ENCODE data around the gene CLRN3.

CLRN3 gene

DNA sequence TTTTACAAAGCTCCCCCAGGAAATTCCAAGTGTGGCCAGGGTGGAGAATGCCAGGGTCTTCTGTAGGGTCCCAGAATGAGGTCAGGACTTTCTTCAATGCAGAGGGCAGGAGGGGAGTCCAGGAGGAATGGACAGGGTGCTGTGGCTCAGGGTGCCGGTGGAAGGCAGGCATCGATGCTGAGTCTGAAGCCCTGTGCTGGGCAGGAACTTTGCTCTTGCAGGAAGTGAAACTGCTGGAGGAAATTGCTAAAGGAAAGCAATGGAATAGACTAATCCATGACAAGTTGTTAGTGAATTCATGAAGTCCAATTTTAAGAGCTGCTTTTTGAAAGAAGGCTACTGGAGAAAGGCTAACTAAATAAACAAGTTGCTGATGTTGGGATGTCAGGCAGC, 29.0 kb upstream of the CLRN3 start:
- H2BK5ac ChIP-seq (ENCODE audit: low read length): no peak overlapping the region
- no peaks in the 10 kb centered on the region for H3K27me3 ChIP-seq (ENCODE audit: insufficient read depth, low read length, poor library complexity)
- H2BK120ac ChIP-seq (ENCODE audit: low read depth, low read length): no peak overlapping the region
- no peak overlapping the region for H3K18ac ChIP-seq (ENCODE audit: low read length)
- no peak overlapping the region for H2AK5ac ChIP-seq (ENCODE audit: low read length)
- no peak overlapping the region for H4K8ac ChIP-seq (ENCODE audit: low read depth, low read length)
- no peaks in the 10 kb centered on the region for H3K79me1 ChIP-seq (ENCODE audit: low read length)
- no peak overlapping the region for H3K4ac ChIP-seq (ENCODE audit: low read depth, low read length)
- no peak overlapping the region for H3K4me3 ChIP-seq (ENCODE audit: low read length)
- H3K79me2 ChIP-seq (ENCODE audit: control insufficient read depth, insufficient read depth, low read length): no peaks in the 10 kb centered on the region
- H3K4me1 ChIP-seq (ENCODE audit: control insufficient read depth, low read depth, low read length): no peaks in the 10 kb centered on the region
- no peak overlapping the region for H3K9ac ChIP-seq (ENCODE audit: low read length)
- WGBS (ENCODE audit: extremely low coverage, insufficient coverage, low lambda C conversion rate): no CpG with 5 or more reads among the region's 2 CpGs
- no peak overlapping the region for H3K23ac ChIP-seq (ENCODE audit: low read length)
- H3K27ac ChIP-seq (ENCODE audit: low read depth, low read length): no peak overlapping the region
- H3K4me2 ChIP-seq (ENCODE audit: low read length): no peak overlapping the region
- H4K5ac ChIP-seq (ENCODE audit: low read length): no peak overlapping the region
- no peak for DNase-seq
- H3K36me3 ChIP-seq (ENCODE audit: control insufficient read depth, insufficient read depth, low read length): no peaks in the 10 kb centered on the region
- H2BK15ac ChIP-seq (replicated peaks; ENCODE audit: low read depth): no peak overlapping the region
- H3K56ac ChIP-seq (ENCODE audit: low read length): no peak overlapping the region

DNA sequence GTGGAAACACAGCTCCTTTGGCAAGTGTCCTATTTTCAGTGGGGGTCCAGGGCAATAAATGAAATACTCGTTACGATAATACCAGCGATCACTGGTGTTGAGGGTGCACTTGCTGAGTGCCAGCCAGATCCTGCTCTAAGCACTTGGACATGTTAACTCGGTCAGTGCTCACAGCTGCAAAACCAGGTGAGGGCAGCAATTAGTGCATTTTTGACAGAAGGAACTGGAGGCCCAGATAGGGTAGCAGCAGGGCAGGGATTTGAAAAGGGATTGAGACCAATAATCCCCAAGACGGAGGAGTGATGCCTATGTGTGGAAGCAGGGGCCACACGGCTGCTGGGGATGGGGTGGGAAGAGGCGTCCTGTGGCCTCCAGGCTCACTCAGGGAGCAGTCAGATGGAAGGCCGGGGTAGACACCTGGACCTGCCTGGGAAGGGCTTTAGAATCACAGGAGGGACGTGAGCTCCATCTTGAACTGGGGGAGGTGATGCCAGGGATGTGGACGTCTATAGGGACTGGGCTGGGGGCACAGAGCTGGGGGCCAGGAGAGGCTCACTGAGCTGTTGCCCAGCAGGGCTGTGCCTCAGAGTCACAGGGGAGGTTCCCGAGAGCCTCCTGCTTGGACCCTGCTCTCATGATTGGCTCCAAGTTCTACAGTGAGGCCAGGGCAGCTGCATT, 28.5 kb upstream of the CLRN3 start:
- Histone ChIP-seq H3K36me3 (ENCODE audit: control insufficient read depth, insufficient read depth, low read length) (no peaks in the 10 kb centered on the region), H3K23ac (ENCODE audit: low read length) (no peak overlapping the region), H2BK120ac (ENCODE audit: low read depth, low read length) (no peak overlapping the region), H3K4ac (ENCODE audit: low read depth, low read length) (no peak overlapping the region), H4K8ac (ENCODE audit: low read depth, low read length) (no peak overlapping the region), H3K79me1 (ENCODE audit: low read length) (no peaks in the 10 kb centered on the region), H2AK5ac (ENCODE audit: low read length) (no peak overlapping the region), H3K27me3 (ENCODE audit: insufficient read depth, low read length, poor library complexity) (no peaks in the 10 kb centered on the region), H3K27ac (ENCODE audit: low read depth, low read length) (no peak overlapping the region), H3K4me2 (ENCODE audit: low read length) (no peak overlapping the region), H3K4me1 (ENCODE audit: control insufficient read depth, low read depth, low read length) (no peaks in the 10 kb centered on the region), H4K5ac (ENCODE audit: low read length) (no peak overlapping the region), H3K79me2 (ENCODE audit: control insufficient read depth, insufficient read depth, low read length) (no peaks in the 10 kb centered on the region), H2BK15ac (replicated peaks; ENCODE audit: low read depth) (no peak overlapping the region), H3K9ac (ENCODE audit: low read length) (no peak overlapping the region), H3K4me3 (ENCODE audit: low read length) (no peak overlapping the region), H3K56ac (ENCODE audit: low read length) (no peak overlapping the region), H3K18ac (ENCODE audit: low read length) (no peak overlapping the region), H2BK5ac (ENCODE audit: low read length) (no peak overlapping the region)
- WGBS (ENCODE audit: extremely low coverage, insufficient coverage, low lambda C conversion rate): no CpG with 5 or more reads among the region's 11 CpGs
- no peak for DNase-seq

DNA sequence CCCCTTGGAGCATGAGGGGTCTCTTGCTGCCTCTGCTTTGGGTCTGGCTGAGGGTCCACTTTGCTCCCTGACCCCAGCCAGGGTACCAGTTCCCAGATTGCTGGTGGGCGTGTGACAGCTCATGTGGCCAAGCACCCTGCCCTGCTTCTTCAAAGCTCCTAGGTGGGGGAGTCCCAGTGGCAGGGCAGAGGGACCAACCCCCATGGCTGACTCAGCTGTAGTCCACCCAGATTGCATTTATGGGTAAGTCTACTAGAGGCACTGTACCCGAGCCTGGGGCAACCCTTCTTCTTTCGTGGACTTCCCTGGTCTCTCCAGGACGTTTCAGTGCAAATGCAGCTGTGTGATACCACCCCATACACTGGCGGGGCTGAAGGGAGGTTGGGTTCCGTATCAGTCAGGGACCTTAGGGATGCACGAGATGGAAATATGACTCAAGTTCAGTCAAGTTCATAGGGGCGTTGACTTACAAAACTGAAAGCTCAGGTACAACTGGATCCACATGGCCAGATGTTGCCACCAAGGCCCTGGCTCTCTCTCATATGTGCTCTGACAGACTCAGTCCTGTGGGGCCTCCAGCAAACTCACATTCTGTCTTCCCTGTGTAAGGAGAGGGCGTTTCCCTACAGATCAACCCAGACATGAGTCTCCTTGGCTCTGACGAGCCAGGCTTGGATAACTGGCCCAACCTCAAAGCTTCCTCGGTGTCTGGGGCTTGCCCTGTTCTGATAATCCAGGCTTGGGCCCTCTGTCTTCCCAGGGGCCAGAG, 27.7 kb upstream of the CLRN3 start:
- no peaks in the 10 kb centered on the region for H3K27me3 ChIP-seq (ENCODE audit: insufficient read depth, low read length, poor library complexity)
- no peak overlapping the region for H3K23ac ChIP-seq (ENCODE audit: low read length)
- H3K27ac ChIP-seq (ENCODE audit: low read depth, low read length): no peak overlapping the region
- no peak overlapping the region for H2BK15ac ChIP-seq (replicated peaks; ENCODE audit: low read depth)
- no peak overlapping the region for H2BK120ac ChIP-seq (ENCODE audit: low read depth, low read length)
- no peak for DNase-seq
- H3K4me3 ChIP-seq (ENCODE audit: low read length): no peak overlapping the region
- no peak overlapping the region for H2AK5ac ChIP-seq (ENCODE audit: low read length)
- H3K18ac ChIP-seq (ENCODE audit: low read length): no peak overlapping the region
- no CpG with 5 or more reads among the region's 11 CpGs for WGBS (ENCODE audit: extremely low coverage, insufficient coverage, low lambda C conversion rate)
- no peaks in the 10 kb centered on the region for H3K79me1 ChIP-seq (ENCODE audit: low read length)
- H3K9ac ChIP-seq (ENCODE audit: low read length): no peak overlapping the region
- H3K4me2 ChIP-seq (ENCODE audit: low read length): no peak overlapping the region
- no peaks in the 10 kb centered on the region for H3K4me1 ChIP-seq (ENCODE audit: control insufficient read depth, low read depth, low read length)
- no peaks in the 10 kb centered on the region for H3K36me3 ChIP-seq (ENCODE audit: control insufficient read depth, insufficient read depth, low read length)
- no peak overlapping the region for H2BK5ac ChIP-seq (ENCODE audit: low read length)
- no peaks in the 10 kb centered on the region for H3K79me2 ChIP-seq (ENCODE audit: control insufficient read depth, insufficient read depth, low read length)
- H4K8ac ChIP-seq (ENCODE audit: low read depth, low read length): no peak overlapping the region
- no peak overlapping the region for H3K56ac ChIP-seq (ENCODE audit: low read length)
- H4K5ac ChIP-seq (ENCODE audit: low read length): no peak overlapping the region
- H3K4ac ChIP-seq (ENCODE audit: low read depth, low read length): no peak overlapping the region

DNA sequence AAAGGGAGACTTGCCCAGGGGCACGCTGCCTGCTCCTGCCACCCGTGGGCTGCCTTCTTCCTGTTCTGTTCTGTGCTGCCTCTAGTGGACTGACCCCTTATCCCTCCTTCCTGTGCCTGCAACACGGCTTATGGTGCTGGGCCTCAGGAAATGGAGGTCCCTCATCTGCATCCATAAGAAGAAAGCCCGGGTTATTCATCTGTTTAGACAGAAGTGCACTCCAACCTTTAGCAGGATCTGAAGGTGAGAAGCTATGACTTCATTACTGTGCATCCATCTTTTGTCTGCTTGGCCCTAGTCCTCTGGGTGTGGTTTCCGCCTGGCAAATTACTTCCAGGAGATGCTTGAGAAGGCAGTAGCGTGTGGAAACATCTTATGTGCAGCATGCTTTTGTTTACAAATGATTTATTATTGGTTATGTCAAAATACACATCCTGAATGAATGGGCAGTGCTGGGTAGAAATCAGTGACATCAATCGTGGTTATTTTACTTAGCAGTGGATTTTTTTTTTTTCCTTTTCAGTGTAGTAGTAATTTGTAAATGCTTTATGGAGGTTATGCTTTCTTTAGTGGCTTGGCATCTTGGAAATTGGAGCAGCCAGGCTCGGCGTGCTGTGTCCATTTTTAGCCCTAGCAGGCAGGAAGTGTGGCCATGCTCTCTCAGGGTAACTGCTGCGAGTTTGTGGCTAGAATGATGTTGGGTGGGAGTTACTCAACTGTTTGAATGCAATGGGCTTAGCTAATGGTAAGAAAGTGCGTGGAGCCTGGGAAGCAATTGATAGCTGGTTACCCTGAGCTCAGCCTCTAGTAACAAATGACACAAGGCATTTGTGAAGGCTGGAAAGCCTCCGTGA, 26.9 kb upstream of the CLRN3 start:
- H2AK5ac ChIP-seq (ENCODE audit: low read length): no peak overlapping the region
- WGBS (ENCODE audit: extremely low coverage, insufficient coverage, low lambda C conversion rate): no CpG with 5 or more reads among the region's 12 CpGs
- DNase-seq: peak; percentile 53

GRCh38 chr10:127918572-127918971, 25.8 kb upstream of the CLRN3 start:
- no peaks in the 10 kb centered on the region for H3K79me1 ChIP-seq (ENCODE audit: low read length)
- H3K27ac ChIP-seq (ENCODE audit: low read depth, low read length): no peak overlapping the region
- H3K79me2 ChIP-seq (ENCODE audit: control insufficient read depth, insufficient read depth, low read length): no peaks in the 10 kb centered on the region
- H2BK120ac ChIP-seq (ENCODE audit: low read depth, low read length): no peak overlapping the region
- no peak overlapping the region for H3K4me3 ChIP-seq (ENCODE audit: low read length)
- no peaks in the 10 kb centered on the region for H3K4me1 ChIP-seq (ENCODE audit: control insufficient read depth, low read depth, low read length)
- no peak overlapping the region for H2BK15ac ChIP-seq (replicated peaks; ENCODE audit: low read depth)
- H2BK5ac ChIP-seq (ENCODE audit: low read length): no peak overlapping the region
- no peak overlapping the region for H2AK5ac ChIP-seq (ENCODE audit: low read length)
- H3K9ac ChIP-seq (ENCODE audit: low read length): no peak overlapping the region
- H3K4me2 ChIP-seq (ENCODE audit: low read length): no peak overlapping the region
- no peak overlapping the region for H3K4ac ChIP-seq (ENCODE audit: low read depth, low read length)
- no peaks in the 10 kb centered on the region for H3K36me3 ChIP-seq (ENCODE audit: control insufficient read depth, insufficient read depth, low read length)
- H3K23ac ChIP-seq (ENCODE audit: low read length): no peak overlapping the region
- no peaks in the 10 kb centered on the region for H3K27me3 ChIP-seq (ENCODE audit: insufficient read depth, low read length, poor library complexity)
- H3K18ac ChIP-seq (ENCODE audit: low read length): no peak overlapping the region
- no CpG with 5 or more reads among the region's 5 CpGs for WGBS (ENCODE audit: extremely low coverage, insufficient coverage, low lambda C conversion rate)
- no peak overlapping the region for H4K5ac ChIP-seq (ENCODE audit: low read length)
- no peak overlapping the region for H3K56ac ChIP-seq (ENCODE audit: low read length)
- no peak for DNase-seq
- no peak overlapping the region for H4K8ac ChIP-seq (ENCODE audit: low read depth, low read length)

More for the DNA sequence above, 26.9 kb upstream of the CLRN3 start:
- no peaks in the 10 kb centered on the region for H3K27me3 ChIP-seq (ENCODE audit: insufficient read depth, low read length, poor library complexity)
- H3K36me3 ChIP-seq (ENCODE audit: control insufficient read depth, insufficient read depth, low read length): no peaks in the 10 kb centered on the region
- no peak overlapping the region for H4K8ac ChIP-seq (ENCODE audit: low read depth, low read length)
- no peaks in the 10 kb centered on the region for H3K4me1 ChIP-seq (ENCODE audit: control insufficient read depth, low read depth, low read length)
- no peaks in the 10 kb centered on the region for H3K79me1 ChIP-seq (ENCODE audit: low read length)
- H3K4ac ChIP-seq (ENCODE audit: low read depth, low read length): no peak overlapping the region
- no peak overlapping the region for H4K5ac ChIP-seq (ENCODE audit: low read length)
- H3K4me2 ChIP-seq (ENCODE audit: low read length): no peak overlapping the region
- no peak overlapping the region for H2BK120ac ChIP-seq (ENCODE audit: low read depth, low read length)
- H3K27ac ChIP-seq (ENCODE audit: low read depth, low read length): no peak overlapping the region
- H3K9ac ChIP-seq (ENCODE audit: low read length): no peak overlapping the region
- no peak overlapping the region for H3K4me3 ChIP-seq (ENCODE audit: low read length)
- H3K23ac ChIP-seq (ENCODE audit: low read length): no peak overlapping the region
- no peak overlapping the region for H2BK5ac ChIP-seq (ENCODE audit: low read length)
- H3K56ac ChIP-seq (ENCODE audit: low read length): no peak overlapping the region
- H3K18ac ChIP-seq (ENCODE audit: low read length): no peak overlapping the region
- no peak overlapping the region for H2BK15ac ChIP-seq (replicated peaks; ENCODE audit: low read depth)
- H3K79me2 ChIP-seq (ENCODE audit: control insufficient read depth, insufficient read depth, low read length): no peaks in the 10 kb centered on the region

All from mesendoderm (in vitro differentiated cells).